GM23338 (cell line): ENCODE data around the gene NRP2. TPM values are rescaled to one million over a fixed set of nuclear protein-coding genes. Genes with fewer than 3 reads are reported as not detected.

Experiments
- ATAC-seq: fragments of 200-7000 bp; cut with Tn5 transposase; 3 replicates; pipeline ENCODE4 v1.9.1; 2020
- DNase-seq: peaks from one replicate; pipeline ENCODE4 v3.0.0-alpha.2; 2015; ENCODE audit warnings: low spot score
- H2AFZ ChIP-seq: fragments of 200-600 bp; sonication (generic); 2 replicates; pipeline ENCODE4 v1.8.0; 2016; ENCODE audit warnings: antibody characterized with exemption, mild to moderate bottlenecking, moderate library complexity
- H3F3A ChIP-seq: fragments of 200-600 bp; sonication (generic); replicated peaks from 2 replicates; pipeline ENCODE4 v1.8.0; 2017; ENCODE audit warnings: antibody characterized with exemption, mixed run types, low read depth
- H3K27ac ChIP-seq: fragments of 200-600 bp; sonication (generic); 2 replicates; pipeline ENCODE4 v1.6.1; 2016; ENCODE audit warnings: low read depth
- H3K27me3 ChIP-seq: fragments of 200-600 bp; sonication (generic); 2 replicates; pipeline ENCODE4 v1.8.0; 2016; ENCODE audit warnings: mild to moderate bottlenecking, mixed run types, moderate library complexity; ENCODE audit not compliant: insufficient read depth
- H3K36me3 ChIP-seq: fragments of 200-600 bp; sonication (generic); 2 replicates; pipeline ENCODE4 v1.8.0; 2016; ENCODE audit warnings: mild to moderate bottlenecking; ENCODE audit not compliant: insufficient read depth
- H3K4me1 ChIP-seq: fragments of 200-600 bp; sonication (generic); 2 replicates; pipeline ENCODE4 v1.8.0; 2016; ENCODE audit warnings: mild to moderate bottlenecking, moderate library complexity; ENCODE audit not compliant: insufficient read depth
- H3K4me2 ChIP-seq: fragments of 200-600 bp; sonication (generic); 2 replicates; pipeline ENCODE4 v1.7.1; 2017; ENCODE audit warnings: mixed run types
- H3K4me3 ChIP-seq: fragments of 200-600 bp; sonication (generic); 2 replicates; pipeline ENCODE4 v1.6.1; 2016; ENCODE audit warnings: mixed run types
- H3K79me2 ChIP-seq: fragments of 200-600 bp; sonication (generic); replicated peaks from 2 replicates; pipeline ENCODE4 v1.8.0; 2017; ENCODE audit warnings: mild to moderate bottlenecking; ENCODE audit not compliant: insufficient read depth
- H3K9me2 ChIP-seq: fragments of 200-600 bp; sonication (generic); 2 replicates; pipeline ENCODE4 v1.8.0; 2017; ENCODE audit not compliant: insufficient read depth
- H4K20me1 ChIP-seq: fragments of 200-600 bp; sonication (generic); replicated peaks from 2 replicates; pipeline ENCODE4 v1.8.0; 2017; ENCODE audit warnings: mild to moderate bottlenecking; ENCODE audit not compliant: insufficient read depth
- H3K27ac Mint-ChIP-seq: 2 replicates; pipeline ENCODE4 v1.8.0; 2020; ENCODE audit warnings: inconsistent platforms, mild to moderate bottlenecking, moderate library complexity, mixed read lengths
- H3K27me3 Mint-ChIP-seq: 3 replicates; pipeline ENCODE4 v1.8.0; 2022; ENCODE audit warnings: low read depth, mild to moderate bottlenecking, moderate library complexity, mixed read lengths, inconsistent platforms; ENCODE audit not compliant: insufficient read depth, poor library complexity
- H3K36me3 Mint-ChIP-seq: 3 replicates; pipeline ENCODE4 v1.8.0; 2021; ENCODE audit warnings: low read depth, mild to moderate bottlenecking, inconsistent platforms, moderate library complexity, mixed read lengths
- H3K4me1 Mint-ChIP-seq: 3 replicates; pipeline ENCODE4 v1.8.0; 2020; ENCODE audit warnings: mild to moderate bottlenecking, inconsistent platforms, mixed read lengths
- H3K4me3 Mint-ChIP-seq: 3 replicates; pipeline ENCODE4 v1.8.0; 2021; ENCODE audit warnings: moderate library complexity, mild to moderate bottlenecking, inconsistent platforms, mixed read lengths
- H3K9me3 Mint-ChIP-seq: 3 replicates; pipeline ENCODE4 v1.8.0; 2020; ENCODE audit warnings: moderate library complexity, mild to moderate bottlenecking, inconsistent platforms, mixed read lengths
- CREB1 ChIP-seq: fragments of 250-450 bp; sonication (Bioruptor Pico); IDR thresholded peaks from 2 replicates; pipeline ENCODE4 v1.5.0; 2020; ENCODE audit warnings: low read depth, mild to moderate bottlenecking, moderate library complexity
- JUNB ChIP-seq: IDR thresholded peaks from one replicate; pipeline ENCODE4 v1.6.1; 2016; ENCODE audit warnings: antibody characterized with exemption; ENCODE audit not compliant: unreplicated experiment
- POLR2AphosphoS5 ChIP-seq: IDR thresholded peaks from 2 replicates; pipeline ENCODE4 v1.6.1; 2016; ENCODE audit warnings: antibody characterized with exemption, low read depth
- ZNF331 ChIP-seq: fragments of 250-450 bp; sonication (Bioruptor Pico); IDR thresholded peaks from 2 replicates; pipeline ENCODE4 v1.5.0; 2020; ENCODE audit warnings: low read depth, mild to moderate bottlenecking, moderate library complexity
- polyA plus RNA-seq: library from polyadenylated mRNA; unstranded; fragments of >200 nt; fragmentation: Nextera tagmentation; extraction: Ambion mirVana; gene quantifications from 2 replicates; pipeline ENCODE4 v1.2.1, GENCODE V29; 2016
- total RNA-seq: library from RNA; depleted of rRNA; stranded (reverse); fragments of >200 nt; shearing (Covaris generic); gene quantifications from 2 replicates; pipeline ENCODE4 v1.2.3, GENCODE V29; 2014
- TF ChIP-seq, protein P1 (sequence below): fragments of 250-450 bp; sonication (Bioruptor Pico); IDR thresholded peaks from 2 replicates; pipeline ENCODE4 v1.5.0; 2020; ENCODE audit warnings: mild to moderate bottlenecking, moderate library complexity
- TF ChIP-seq, protein P2 (sequence below): IDR thresholded peaks from one replicate; pipeline ENCODE4 v1.6.1; 2018; ENCODE audit warnings: antibody characterized with exemption; ENCODE audit not compliant: unreplicated experiment

The NRP2 gene
- total and polyA plus RNA-seq, 2 experiments from 2014 or later = 18.4 to 22.0 TPM

DNA sequence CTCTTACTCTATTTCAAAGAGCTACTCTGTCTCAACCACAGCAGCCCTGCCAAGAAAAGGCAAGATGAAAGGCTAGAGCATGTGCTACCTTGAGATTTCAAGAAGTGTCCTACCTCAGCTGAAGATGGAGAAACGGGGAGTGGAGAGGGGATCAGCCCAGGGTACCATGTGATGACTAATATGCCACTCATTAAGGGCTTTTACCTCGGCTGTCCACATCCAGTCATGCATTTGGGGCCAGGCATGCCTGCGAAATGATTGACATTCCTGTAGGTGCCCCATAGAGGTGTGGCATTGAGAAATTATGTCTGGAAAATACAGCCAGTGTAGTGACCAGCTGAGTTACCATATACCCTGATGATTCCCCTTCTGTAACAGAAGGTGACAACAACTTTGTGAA is 96.1 kb downstream of the NRP2 start (continued):
- TF ChIP-seq, protein P1, sequence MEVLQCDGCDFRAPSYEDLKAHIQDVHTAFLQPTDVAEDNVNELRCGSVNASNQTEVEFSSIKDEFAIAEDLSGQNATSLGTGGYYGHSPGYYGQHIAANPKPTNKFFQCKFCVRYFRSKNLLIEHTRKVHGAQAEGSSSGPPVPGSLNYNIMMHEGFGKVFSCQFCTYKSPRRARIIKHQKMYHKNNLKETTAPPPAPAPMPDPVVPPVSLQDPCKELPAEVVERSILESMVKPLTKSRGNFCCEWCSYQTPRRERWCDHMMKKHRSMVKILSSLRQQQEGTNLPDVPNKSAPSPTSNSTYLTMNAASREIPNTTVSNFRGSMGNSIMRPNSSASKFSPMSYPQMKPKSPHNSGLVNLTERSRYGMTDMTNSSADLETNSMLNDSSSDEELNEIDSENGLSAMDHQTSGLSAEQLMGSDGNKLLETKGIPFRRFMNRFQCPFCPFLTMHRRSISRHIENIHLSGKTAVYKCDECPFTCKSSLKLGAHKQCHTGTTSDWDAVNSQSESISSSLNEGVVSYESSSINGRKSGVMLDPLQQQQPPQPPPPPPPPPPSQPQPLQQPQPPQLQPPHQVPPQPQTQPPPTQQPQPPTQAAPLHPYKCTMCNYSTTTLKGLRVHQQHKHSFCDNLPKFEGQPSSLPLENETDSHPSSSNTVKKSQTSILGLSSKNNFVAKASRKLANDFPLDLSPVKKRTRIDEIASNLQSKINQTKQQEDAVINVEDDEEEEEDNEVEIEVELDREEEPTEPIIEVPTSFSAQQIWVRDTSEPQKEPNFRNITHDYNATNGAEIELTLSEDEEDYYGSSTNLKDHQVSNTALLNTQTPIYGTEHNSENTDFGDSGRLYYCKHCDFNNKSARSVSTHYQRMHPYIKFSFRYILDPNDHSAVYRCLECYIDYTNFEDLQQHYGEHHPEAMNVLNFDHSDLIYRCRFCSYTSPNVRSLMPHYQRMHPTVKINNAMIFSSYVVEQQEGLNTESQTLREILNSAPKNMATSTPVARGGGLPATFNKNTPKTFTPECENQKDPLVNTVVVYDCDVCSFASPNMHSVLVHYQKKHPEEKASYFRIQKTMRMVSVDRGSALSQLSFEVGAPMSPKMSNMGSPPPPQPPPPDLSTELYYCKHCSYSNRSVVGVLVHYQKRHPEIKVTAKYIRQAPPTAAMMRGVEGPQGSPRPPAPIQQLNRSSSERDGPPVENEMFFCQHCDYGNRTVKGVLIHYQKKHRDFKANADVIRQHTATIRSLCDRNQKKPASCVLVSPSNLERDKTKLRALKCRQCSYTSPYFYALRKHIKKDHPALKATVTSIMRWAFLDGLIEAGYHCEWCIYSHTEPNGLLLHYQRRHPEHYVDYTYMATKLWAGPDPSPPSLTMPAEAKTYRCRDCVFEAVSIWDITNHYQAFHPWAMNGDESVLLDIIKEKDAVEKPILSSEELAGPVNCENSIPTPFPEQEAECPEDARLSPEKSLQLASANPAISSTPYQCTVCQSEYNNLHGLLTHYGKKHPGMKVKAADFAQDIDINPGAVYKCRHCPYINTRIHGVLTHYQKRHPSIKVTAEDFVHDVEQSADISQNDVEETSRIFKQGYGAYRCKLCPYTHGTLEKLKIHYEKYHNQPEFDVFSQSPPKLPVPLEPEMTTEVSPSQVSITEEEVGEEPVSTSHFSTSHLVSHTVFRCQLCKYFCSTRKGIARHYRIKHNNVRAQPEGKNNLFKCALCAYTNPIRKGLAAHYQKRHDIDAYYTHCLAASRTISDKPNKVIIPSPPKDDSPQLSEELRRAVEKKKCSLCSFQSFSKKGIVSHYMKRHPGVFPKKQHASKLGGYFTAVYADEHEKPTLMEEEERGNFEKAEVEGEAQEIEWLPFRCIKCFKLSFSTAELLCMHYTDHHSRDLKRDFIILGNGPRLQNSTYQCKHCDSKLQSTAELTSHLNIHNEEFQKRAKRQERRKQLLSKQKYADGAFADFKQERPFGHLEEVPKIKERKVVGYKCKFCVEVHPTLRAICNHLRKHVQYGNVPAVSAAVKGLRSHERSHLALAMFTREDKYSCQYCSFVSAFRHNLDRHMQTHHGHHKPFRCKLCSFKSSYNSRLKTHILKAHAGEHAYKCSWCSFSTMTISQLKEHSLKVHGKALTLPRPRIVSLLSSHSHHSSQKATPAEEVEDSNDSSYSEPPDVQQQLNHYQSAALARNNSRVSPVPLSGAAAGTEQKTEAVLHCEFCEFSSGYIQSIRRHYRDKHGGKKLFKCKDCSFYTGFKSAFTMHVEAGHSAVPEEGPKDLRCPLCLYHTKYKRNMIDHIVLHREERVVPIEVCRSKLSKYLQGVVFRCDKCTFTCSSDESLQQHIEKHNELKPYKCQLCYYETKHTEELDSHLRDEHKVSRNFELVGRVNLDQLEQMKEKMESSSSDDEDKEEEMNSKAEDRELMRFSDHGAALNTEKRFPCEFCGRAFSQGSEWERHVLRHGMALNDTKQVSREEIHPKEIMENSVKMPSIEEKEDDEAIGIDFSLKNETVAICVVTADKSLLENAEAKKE (CRISPR knock-in tag) = no peak

DNA sequence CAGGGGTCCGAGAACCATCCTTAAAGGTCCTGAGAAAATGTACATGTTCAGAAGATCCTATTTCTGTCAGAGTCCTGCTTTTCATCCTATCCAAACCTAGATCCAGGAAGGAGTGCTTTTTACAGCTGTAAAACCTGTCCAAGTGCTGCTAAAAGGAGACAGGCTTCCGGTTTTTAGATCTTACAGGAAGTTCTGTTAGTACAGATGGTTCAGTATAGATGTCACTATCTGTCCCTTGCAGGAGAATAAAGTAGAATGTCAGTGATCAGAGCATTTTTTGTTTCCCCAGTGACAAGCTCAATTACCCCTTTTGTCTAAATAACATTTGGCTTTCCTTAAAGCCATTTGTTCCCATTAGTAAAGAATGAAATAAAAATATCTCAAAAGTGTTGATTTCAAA is 98.3 kb downstream of the NRP2 start:
- H3K4me1 ChIP-seq = no peaks in the 10 kb centered on the region; the same call in 1 of the 2 replicates

DNA sequence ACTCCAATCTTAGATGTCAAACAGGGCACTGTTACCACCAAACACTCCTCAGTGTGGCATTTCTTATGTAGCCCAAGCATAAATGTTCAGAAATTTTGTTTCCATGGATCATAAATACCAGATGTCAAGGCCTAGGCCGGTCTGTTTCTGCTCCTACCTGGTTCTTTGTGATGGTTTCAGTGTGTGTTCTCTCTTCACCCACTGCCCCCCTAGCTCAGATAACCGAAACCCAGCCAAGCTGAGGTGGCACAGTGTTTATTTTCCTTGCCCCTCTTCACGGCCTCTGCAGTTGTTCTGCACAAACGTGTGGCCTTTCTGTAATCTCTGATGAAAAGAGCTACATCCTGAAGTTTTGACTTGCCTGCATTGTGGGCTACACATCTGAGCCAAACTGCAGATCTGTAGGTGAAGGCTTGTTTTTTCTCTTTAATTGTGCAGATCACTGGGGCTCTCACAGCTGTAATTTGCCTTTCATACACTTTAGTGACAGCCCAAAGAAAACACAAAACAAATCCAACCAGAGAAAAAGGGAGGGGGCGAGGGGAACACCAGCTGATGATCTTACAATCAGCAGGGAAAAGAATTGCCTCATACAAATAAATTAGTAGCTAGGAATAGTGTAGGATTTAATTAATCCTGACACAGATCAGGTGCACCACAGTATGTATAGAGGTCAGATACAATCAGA is 99.1 kb downstream of the NRP2 start:
- H3K4me1 ChIP-seq = no peaks in the 10 kb centered on the region
- Mint-ChIP-seq H3K4me1 (no peaks in the 10 kb centered on the region; the same call in 1 of the 3 replicates), H3K4me3 (no peak overlapping the region), H3K36me3 (peaks cover under 1% of the 10 kb centered on the region; the same call in 1 of the 3 replicates), H3K27ac (no peak overlapping the region), H3K27me3 (no peaks in the 10 kb centered on the region), H3K9me3 (no peaks in the 10 kb centered on the region; the same call in 2 of the 3 replicates)
- H3K36me3 ChIP-seq = no peaks in the 10 kb centered on the region
- H3K4me3 ChIP-seq = no peak overlapping the region
- H2AFZ ChIP-seq = no peak overlapping the region
- ATAC-seq (no peak), DNase-seq (no peak)
- H3K9me2 ChIP-seq = peaks cover under 1% of the 10 kb centered on the region; the same call in 1 of the 2 replicates
- no peaks in the 10 kb centered on the region for H4K20me1 ChIP-seq
- no peak overlapping the region for H3K27ac ChIP-seq
- H3K79me2 ChIP-seq = no peaks in the 10 kb centered on the region
- no peak overlapping the region for H3K4me2 ChIP-seq
- no peaks in the 10 kb centered on the region for H3F3A ChIP-seq
- H3K27me3 ChIP-seq = no peaks in the 10 kb centered on the region
- TF ChIP-seq, protein P2, sequence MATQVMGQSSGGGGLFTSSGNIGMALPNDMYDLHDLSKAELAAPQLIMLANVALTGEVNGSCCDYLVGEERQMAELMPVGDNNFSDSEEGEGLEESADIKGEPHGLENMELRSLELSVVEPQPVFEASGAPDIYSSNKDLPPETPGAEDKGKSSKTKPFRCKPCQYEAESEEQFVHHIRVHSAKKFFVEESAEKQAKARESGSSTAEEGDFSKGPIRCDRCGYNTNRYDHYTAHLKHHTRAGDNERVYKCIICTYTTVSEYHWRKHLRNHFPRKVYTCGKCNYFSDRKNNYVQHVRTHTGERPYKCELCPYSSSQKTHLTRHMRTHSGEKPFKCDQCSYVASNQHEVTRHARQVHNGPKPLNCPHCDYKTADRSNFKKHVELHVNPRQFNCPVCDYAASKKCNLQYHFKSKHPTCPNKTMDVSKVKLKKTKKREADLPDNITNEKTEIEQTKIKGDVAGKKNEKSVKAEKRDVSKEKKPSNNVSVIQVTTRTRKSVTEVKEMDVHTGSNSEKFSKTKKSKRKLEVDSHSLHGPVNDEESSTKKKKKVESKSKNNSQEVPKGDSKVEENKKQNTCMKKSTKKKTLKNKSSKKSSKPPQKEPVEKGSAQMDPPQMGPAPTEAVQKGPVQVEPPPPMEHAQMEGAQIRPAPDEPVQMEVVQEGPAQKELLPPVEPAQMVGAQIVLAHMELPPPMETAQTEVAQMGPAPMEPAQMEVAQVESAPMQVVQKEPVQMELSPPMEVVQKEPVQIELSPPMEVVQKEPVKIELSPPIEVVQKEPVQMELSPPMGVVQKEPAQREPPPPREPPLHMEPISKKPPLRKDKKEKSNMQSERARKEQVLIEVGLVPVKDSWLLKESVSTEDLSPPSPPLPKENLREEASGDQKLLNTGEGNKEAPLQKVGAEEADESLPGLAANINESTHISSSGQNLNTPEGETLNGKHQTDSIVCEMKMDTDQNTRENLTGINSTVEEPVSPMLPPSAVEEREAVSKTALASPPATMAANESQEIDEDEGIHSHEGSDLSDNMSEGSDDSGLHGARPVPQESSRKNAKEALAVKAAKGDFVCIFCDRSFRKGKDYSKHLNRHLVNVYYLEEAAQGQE = no peak
- no peak for TF ChIP-seq CREB1
- no peak for TF ChIP-seq POLR2AphosphoS5
- no peak for TF ChIP-seq ZNF331 (CRISPR knock-in tag)

More for the DNA sequence above, 98.3 kb downstream of the NRP2 start:
- Histone ChIP-seq H3K79me2 (no peaks in the 10 kb centered on the region), H3K27me3 (no peaks in the 10 kb centered on the region), H2AFZ (no peak overlapping the region), H4K20me1 (no peaks in the 10 kb centered on the region), H3K4me2 (no peak overlapping the region), H3K27ac (no peak overlapping the region), H3K9me2 (no peaks in the 10 kb centered on the region; the same call in 1 of the 2 replicates), H3K4me3 (no peak overlapping the region), H3F3A (no peaks in the 10 kb centered on the region), H3K36me3 (no peaks in the 10 kb centered on the region)
- TF ChIP-seq JUNB = no peak
- Mint-ChIP-seq H3K36me3 (peaks cover 2% of the 10 kb centered on the region; the same call in 2 of the 3 replicates), H3K27me3 (peaks cover 3% of the 10 kb centered on the region), H3K4me3 (no peak overlapping the region), H3K27ac (no peak overlapping the region), H3K4me1 (no peaks in the 10 kb centered on the region; the same call in 1 of the 3 replicates), H3K9me3 (no peaks in the 10 kb centered on the region; the same call in 2 of the 3 replicates)
- DNase-seq (no peak), ATAC-seq (no peak)
